Epithelial cell of proximal tubule (primary cell): Measurements from ENCODE around the gene ATP2C1. TPM values are rescaled to one million over a fixed set of nuclear protein-coding genes. Genes with fewer than 3 reads are reported as not detected.

ENCODE experiments used
- DNase-seq: peaks from one replicate; pipeline ENCODE4 v3.0.0-alpha.2; 2011; ENCODE audit warnings: low read depth
- H3K4me3 ChIP-seq: 2 replicates; pipeline ENCODE4 v1.5.1; 2011; ENCODE audit warnings: low read depth, mild to moderate bottlenecking, low read length
- total RNA-seq: library from RNA; depleted of rRNA; stranded (reverse); fragments of >200 nt; gene quantifications from 2 replicates; pipeline ENCODE4 v1.2.3, GENCODE V29; 2015
- TF ChIP-seq, protein P1 (sequence below): conservative IDR thresholded peaks from 2 replicates; pipeline ENCODE4 v1.5.1; 2012; ENCODE audit warnings: low read depth, mild to moderate bottlenecking, low read length

ATP2C1 gene
- total RNA-seq, 1 donor from 2014 or later: 104 TPM

DNA sequence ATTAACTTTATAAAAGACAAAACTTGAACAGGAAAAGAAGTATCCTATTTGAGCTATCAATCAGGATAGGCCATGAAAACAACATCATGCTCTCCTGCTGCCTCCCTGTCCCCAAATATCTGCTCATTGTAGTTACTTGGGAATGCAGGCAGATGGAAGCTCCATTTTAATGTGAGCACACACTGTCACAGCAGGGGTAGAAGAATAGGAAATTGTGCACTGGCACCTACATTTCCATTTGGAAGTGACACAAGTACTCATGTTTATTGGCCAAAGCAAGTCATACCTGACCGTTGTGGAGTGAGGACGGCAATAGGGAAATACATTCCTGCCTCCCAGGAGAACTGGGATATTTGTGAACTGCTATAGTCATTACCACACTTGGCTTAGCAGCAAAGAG, 80.3 kb downstream of the ATP2C1 start:
- DNase-seq: no peak
- TF ChIP-seq, protein P1, sequence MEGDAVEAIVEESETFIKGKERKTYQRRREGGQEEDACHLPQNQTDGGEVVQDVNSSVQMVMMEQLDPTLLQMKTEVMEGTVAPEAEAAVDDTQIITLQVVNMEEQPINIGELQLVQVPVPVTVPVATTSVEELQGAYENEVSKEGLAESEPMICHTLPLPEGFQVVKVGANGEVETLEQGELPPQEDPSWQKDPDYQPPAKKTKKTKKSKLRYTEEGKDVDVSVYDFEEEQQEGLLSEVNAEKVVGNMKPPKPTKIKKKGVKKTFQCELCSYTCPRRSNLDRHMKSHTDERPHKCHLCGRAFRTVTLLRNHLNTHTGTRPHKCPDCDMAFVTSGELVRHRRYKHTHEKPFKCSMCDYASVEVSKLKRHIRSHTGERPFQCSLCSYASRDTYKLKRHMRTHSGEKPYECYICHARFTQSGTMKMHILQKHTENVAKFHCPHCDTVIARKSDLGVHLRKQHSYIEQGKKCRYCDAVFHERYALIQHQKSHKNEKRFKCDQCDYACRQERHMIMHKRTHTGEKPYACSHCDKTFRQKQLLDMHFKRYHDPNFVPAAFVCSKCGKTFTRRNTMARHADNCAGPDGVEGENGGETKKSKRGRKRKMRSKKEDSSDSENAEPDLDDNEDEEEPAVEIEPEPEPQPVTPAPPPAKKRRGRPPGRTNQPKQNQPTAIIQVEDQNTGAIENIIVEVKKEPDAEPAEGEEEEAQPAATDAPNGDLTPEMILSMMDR: no peak
- H3K4me3 ChIP-seq: no peak overlapping the region

DNA sequence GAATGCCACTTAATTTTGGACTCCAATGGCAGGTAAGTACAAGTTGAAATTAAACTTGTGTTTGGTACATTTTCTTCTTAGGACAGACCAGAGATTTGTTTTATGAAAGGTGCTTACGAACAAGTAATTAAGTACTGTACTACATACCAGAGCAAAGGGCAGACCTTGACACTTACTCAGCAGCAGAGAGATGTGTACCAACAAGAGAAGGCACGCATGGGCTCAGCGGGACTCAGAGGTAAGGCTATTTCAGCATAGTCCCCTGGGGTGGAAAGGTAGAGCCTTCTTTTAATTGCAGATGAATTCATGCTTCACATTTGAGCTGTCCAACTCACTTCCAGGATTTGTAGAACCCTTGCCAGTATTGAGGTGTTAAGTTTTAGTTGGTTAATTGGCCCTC, 81.4 kb downstream of the ATP2C1 start:
- TF ChIP-seq, protein P1: no peak

DNA sequence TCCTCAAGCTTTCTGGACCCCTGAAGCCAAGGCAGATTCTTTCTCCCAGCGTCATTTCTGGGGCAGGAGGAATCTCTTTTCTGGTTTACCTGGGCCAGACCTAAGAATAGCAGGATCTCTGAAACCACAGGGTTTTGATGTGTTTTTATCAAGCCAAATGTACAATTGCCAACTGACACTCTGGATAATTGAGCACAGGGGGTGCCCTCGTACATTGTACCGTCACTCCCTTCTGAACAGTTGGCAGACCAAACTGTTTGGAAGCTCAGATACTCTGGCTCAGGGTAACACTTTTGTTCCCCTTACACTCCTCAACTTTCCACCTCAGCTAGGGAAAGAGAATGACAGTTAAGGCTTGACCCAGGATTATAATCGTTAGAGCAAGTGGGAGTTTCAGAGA, 82.8 kb downstream of the ATP2C1 start:
- no peak overlapping the region for H3K4me3 ChIP-seq
- TF ChIP-seq, protein P1: no peak
- DNase-seq: no peak

More for the DNA sequence above, 81.4 kb downstream of the ATP2C1 start:
- no peak for DNase-seq
- no peak overlapping the region for H3K4me3 ChIP-seq

DNA sequence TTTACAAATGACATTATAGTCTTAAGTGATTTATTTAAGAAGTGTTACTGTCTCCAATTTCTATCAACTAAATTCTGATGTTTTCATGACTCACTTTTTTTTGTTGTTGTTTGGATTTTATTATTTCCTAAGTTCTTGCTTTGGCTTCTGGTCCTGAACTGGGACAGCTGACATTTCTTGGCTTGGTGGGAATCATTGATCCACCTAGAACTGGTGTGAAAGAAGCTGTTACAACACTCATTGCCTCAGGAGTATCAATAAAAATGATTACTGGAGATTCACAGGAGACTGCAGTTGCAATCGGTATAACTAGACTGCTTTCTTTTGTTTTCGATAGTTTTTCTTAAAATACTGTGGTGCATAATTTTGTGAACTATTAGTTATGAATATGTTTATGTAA, 85.2 kb downstream of the ATP2C1 start:
- no peak for DNase-seq
- TF ChIP-seq, protein P1: no peak
- H3K4me3 ChIP-seq: no peak overlapping the region

DNA sequence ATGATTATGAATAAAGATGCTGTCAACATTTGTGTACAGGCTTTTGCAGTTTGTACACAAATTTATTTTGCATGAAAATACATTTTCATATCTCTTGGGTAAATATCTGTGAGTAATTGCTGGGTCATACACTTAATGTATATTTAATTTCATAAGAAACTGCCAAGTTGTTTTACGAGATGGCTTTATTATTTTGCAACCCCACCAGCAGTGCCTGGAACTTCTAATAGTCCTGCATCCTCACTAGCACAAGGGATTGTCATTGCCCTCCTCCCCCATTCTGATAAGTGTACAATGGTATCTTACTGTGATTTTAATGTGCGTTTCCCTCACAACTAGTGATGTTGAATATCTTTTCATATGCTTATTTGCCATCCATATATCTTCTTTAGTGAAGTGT, 87.6 kb downstream of the ATP2C1 start:
- no peak overlapping the region for H3K4me3 ChIP-seq
- TF ChIP-seq, protein P1: no peak
- DNase-seq: no peak

DNA sequence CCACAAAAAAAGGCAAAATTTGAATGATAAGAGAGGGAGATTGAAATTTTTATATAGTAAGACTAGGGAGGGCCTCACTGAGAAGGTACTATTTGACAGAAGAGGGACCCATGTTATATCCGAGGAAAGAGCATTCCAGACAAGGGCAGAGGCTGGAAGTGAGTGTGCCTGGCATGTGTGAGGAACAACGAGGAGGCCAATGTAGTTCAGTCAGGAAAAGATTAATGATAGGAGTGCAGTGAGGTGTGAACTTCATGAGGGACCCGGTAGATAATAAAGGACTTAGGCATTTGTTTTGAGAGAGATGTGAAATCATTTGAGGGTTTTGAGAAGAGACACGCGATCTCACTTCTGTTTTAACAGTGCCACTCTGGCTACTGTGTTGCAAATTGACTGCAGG, 96.4 kb downstream of the ATP2C1 start:
- no peak overlapping the region for H3K4me3 ChIP-seq
- DNase-seq: no peak
- TF ChIP-seq, protein P1: no peak

DNA sequence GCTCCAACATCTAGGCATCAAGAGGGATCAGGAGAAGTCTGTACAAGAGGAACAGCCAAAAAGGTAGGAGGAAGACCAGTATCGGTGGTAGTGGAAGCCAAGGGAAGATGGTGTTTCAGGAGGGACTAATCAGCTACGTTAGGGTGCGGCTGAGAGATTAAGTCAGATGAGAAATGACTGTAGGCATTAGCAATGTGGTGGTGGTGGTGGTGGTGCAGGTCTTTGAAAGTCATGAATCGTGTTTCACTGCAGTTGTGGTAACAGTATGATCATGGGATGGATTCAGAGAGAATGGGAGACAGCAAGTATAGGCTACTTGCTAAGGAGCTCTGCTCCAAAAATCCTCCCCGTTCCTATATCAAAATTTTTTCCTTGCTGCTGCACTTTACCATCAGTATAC, 97.2 kb downstream of the ATP2C1 start:
- TF ChIP-seq, protein P1: no peak

More for the DNA sequence above, 97.2 kb downstream of the ATP2C1 start:
- DNase-seq: no peak
- no peak overlapping the region for H3K4me3 ChIP-seq
